ENCODE measurements around the gene KLF13.

The KLF13 gene

GRCh38 chr15:31297575-31298456, 28.8 kb upstream of the KLF13 start:
- DNase-seq = no peak
- in situ Hi-C loops (cut with HindIII; ENCODE audit: low pct_ligation_motif_present, low pct_unique_long_range_greater_than_20kb, low sequenced_read_pairs) = no loop called here

GRCh38 chr15:31298707-31299172, 27.9 kb upstream of the KLF13 start:
- in situ Hi-C loops (cut with HindIII; ENCODE audit: low pct_ligation_motif_present, low pct_unique_long_range_greater_than_20kb, low sequenced_read_pairs) = no loop called here

GRCh38 chr15:31300208-31300661, 26.4 kb upstream of the KLF13 start:
- no peak for DNase-seq
- in situ Hi-C loops (cut with HindIII; ENCODE audit: low pct_ligation_motif_present, low pct_unique_long_range_greater_than_20kb, low sequenced_read_pairs) = loop anchor here (25.0 kb wide), 1 partner anchor 88 kb away; no protein-coding TSS in a partner anchor

More at GRCh38 chr15:31298707-31299172, 27.9 kb upstream of the KLF13 start:
- DNase-seq = no peak

GRCh38 chr15:31300981-31301672, 25.5 kb upstream of the KLF13 start:
- no peak for DNase-seq
- in situ Hi-C loops (cut with HindIII; ENCODE audit: low pct_ligation_motif_present, low pct_unique_long_range_greater_than_20kb, low sequenced_read_pairs) = loop anchor here (25.0 kb wide), 1 partner anchor 89 kb away; no protein-coding TSS in a partner anchor

- in situ Hi-C loops (cut with HindIII; ENCODE audit: low pct_ligation_motif_present, low pct_unique_long_range_greater_than_20kb, low sequenced_read_pairs) = loop anchor here (25.0 kb wide), 1 partner anchor 89 kb away; no protein-coding TSS in a partner anchor
- DNase-seq = no peak
Observed at GRCh38 chr15:31301673-31301990, 25.0 kb upstream of the KLF13 start.

GRCh38 chr15:31302029-31302657, 24.5 kb upstream of the KLF13 start:
- DNase-seq = no peak
- in situ Hi-C loops (cut with HindIII; ENCODE audit: low pct_ligation_motif_present, low pct_unique_long_range_greater_than_20kb, low sequenced_read_pairs) = loop anchor here (25.0 kb wide), 1 partner anchor 90 kb away; no protein-coding TSS in a partner anchor

- no peak for DNase-seq
- in situ Hi-C loops (cut with HindIII; ENCODE audit: low pct_ligation_motif_present, low pct_unique_long_range_greater_than_20kb, low sequenced_read_pairs) = loop anchor here (25.0 kb wide), 1 partner anchor 91 kb away; no protein-coding TSS in a partner anchor
Observed at GRCh38 chr15:31302778-31303725, 23.6 kb upstream of the KLF13 start.

GRCh38 chr15:31303726-31304648, 22.6 kb upstream of the KLF13 start:
- in situ Hi-C loops (cut with HindIII; ENCODE audit: low pct_ligation_motif_present, low pct_unique_long_range_greater_than_20kb, low sequenced_read_pairs) = loop anchor here (25.0 kb wide), 1 partner anchor 92 kb away; no protein-coding TSS in a partner anchor
- no peak for DNase-seq

GRCh38 chr15:31304751-31305365, 21.8 kb upstream of the KLF13 start:
- no peak for DNase-seq
- in situ Hi-C loops (cut with HindIII; ENCODE audit: low pct_ligation_motif_present, low pct_unique_long_range_greater_than_20kb, low sequenced_read_pairs) = loop anchor here (25.0 kb wide), 1 partner anchor 93 kb away; no protein-coding TSS in a partner anchor

- DNase-seq = no peak
- in situ Hi-C loops (cut with HindIII; ENCODE audit: low pct_ligation_motif_present, low pct_unique_long_range_greater_than_20kb, low sequenced_read_pairs) = loop anchor here (25.0 kb wide), 1 partner anchor 93 kb away; no protein-coding TSS in a partner anchor
Observed at GRCh38 chr15:31305375-31305774, 21.3 kb upstream of the KLF13 start.

GRCh38 chr15:31305796-31306425, 20.7 kb upstream of the KLF13 start:
- DNase-seq = no peak
- in situ Hi-C loops (cut with HindIII; ENCODE audit: low pct_ligation_motif_present, low pct_unique_long_range_greater_than_20kb, low sequenced_read_pairs) = loop anchor here (25.0 kb wide), 1 partner anchor 94 kb away; no protein-coding TSS in a partner anchor

- in situ Hi-C loops (cut with HindIII; ENCODE audit: low pct_ligation_motif_present, low pct_unique_long_range_greater_than_20kb, low sequenced_read_pairs) = loop anchor here (25.0 kb wide), 1 partner anchor 94 kb away; no protein-coding TSS in a partner anchor
- no peak for DNase-seq
Observed at GRCh38 chr15:31306426-31307269, 20.0 kb upstream of the KLF13 start.

- in situ Hi-C loops (cut with HindIII; ENCODE audit: low pct_ligation_motif_present, low pct_unique_long_range_greater_than_20kb, low sequenced_read_pairs) = loop anchor here (25.0 kb wide), 1 partner anchor 95 kb away; no protein-coding TSS in a partner anchor
- no peak for DNase-seq
Observed at GRCh38 chr15:31307270-31308184, 19.1 kb upstream of the KLF13 start.

GRCh38 chr15:31308185-31308639, 18.4 kb upstream of the KLF13 start:
- in situ Hi-C loops (cut with HindIII; ENCODE audit: low pct_ligation_motif_present, low pct_unique_long_range_greater_than_20kb, low sequenced_read_pairs) = loop anchor here (25.0 kb wide), 1 partner anchor 96 kb away; no protein-coding TSS in a partner anchor
- DNase-seq = no peak
